ENCODE measurements around the gene TRIM41. TPM values are rescaled to one million over a fixed set of nuclear protein-coding genes. Genes with fewer than 3 reads are reported as not detected.

Gene TRIM41
- total RNA-seq, 1 donor: 15.9 TPM

GRCh38 chr5:181219262-181220177, 3.6 kb upstream of the TRIM41 start:
- no peaks in the 10 kb centered on the region for H3K36me3 ChIP-seq (ENCODE audit: insufficient read depth, low read length)
- H4K20me1 ChIP-seq (ENCODE audit: insufficient read depth, low read length): no peaks in the 10 kb centered on the region
- H3K4me1 ChIP-seq (ENCODE audit: insufficient read depth, low read length): peaks cover 23% of the 10 kb centered on the region
- no peaks in the 10 kb centered on the region for H3K9me3 ChIP-seq (ENCODE audit: low read depth, low read length)
- peaks cover 9% of the 10 kb centered on the region for H3K79me2 ChIP-seq (ENCODE audit: insufficient read depth, low read length)
- H3K27me3 ChIP-seq (ENCODE audit: insufficient read depth, low read length): no peaks in the 10 kb centered on the region
- no peak for TF ChIP-seq CTCF (IDR thresholded peaks at IDR 0.05; ENCODE audit: extremely low read depth, low read depth, low read length)
- no peak for DNase-seq (ENCODE audit: insufficient read length, low spot score, missing footprints)
- no peak overlapping the region for H3K27ac ChIP-seq (ENCODE audit: low read depth, low read length)
- H3K4me3 ChIP-seq (ENCODE audit: insufficient read depth, low read length): no peak overlapping the region
- no peak overlapping the region for H3K4me2 ChIP-seq (ENCODE audit: insufficient read depth, low read length)
- H2AFZ ChIP-seq (ENCODE audit: low read length): no peak overlapping the region

- H2AFZ ChIP-seq (ENCODE audit: low read length): no peak overlapping the region
Measured at GRCh38 chr5:181220178-181220515, 2.9 kb upstream of the TRIM41 start.

GRCh38 chr5:181221105-181221791, 1.8 kb upstream of the TRIM41 start:
- Histone ChIP-seq H4K20me1 (ENCODE audit: insufficient read depth, low read length) (no peaks in the 10 kb centered on the region), H3K4me3 (ENCODE audit: insufficient read depth, low read length) (peak overlapping the region; percentile 7), H3K27me3 (ENCODE audit: insufficient read depth, low read length) (no peaks in the 10 kb centered on the region), H3K4me2 (ENCODE audit: insufficient read depth, low read length) (peak overlapping the region; percentile 97), H3K79me2 (ENCODE audit: insufficient read depth, low read length) (peaks cover 27% of the 10 kb centered on the region), H3K4me1 (ENCODE audit: insufficient read depth, low read length) (peaks cover 28% of the 10 kb centered on the region), H2AFZ (ENCODE audit: low read length) (no peak overlapping the region), H3K9me3 (ENCODE audit: low read depth, low read length) (no peaks in the 10 kb centered on the region), H3K27ac (ENCODE audit: low read depth, low read length) (no peak overlapping the region), H3K36me3 (ENCODE audit: insufficient read depth, low read length) (peaks cover 4% of the 10 kb centered on the region)
- DNase-seq (ENCODE audit: insufficient read length, low spot score, missing footprints): no peak
- no peak for TF ChIP-seq CTCF (IDR thresholded peaks at IDR 0.05; ENCODE audit: extremely low read depth, low read depth, low read length)

More at GRCh38 chr5:181220178-181220515, 2.9 kb upstream of the TRIM41 start:
- Histone ChIP-seq H3K27me3 (ENCODE audit: insufficient read depth, low read length) (no peaks in the 10 kb centered on the region), H3K4me2 (ENCODE audit: insufficient read depth, low read length) (no peak overlapping the region), H3K79me2 (ENCODE audit: insufficient read depth, low read length) (peaks cover 16% of the 10 kb centered on the region), H3K4me3 (ENCODE audit: insufficient read depth, low read length) (no peak overlapping the region), H3K4me1 (ENCODE audit: insufficient read depth, low read length) (peaks cover 29% of the 10 kb centered on the region), H3K9me3 (ENCODE audit: low read depth, low read length) (no peaks in the 10 kb centered on the region), H3K27ac (ENCODE audit: low read depth, low read length) (no peak overlapping the region), H3K36me3 (ENCODE audit: insufficient read depth, low read length) (no peaks in the 10 kb centered on the region), H4K20me1 (ENCODE audit: insufficient read depth, low read length) (no peaks in the 10 kb centered on the region)
- no peak for DNase-seq (ENCODE audit: insufficient read length, low spot score, missing footprints)
- no peak for TF ChIP-seq CTCF (IDR thresholded peaks at IDR 0.05; ENCODE audit: extremely low read depth, low read depth, low read length)
